Prostate gland (tissue), 2 donors: ENCODE data around the gene KCNK7.

Experiments
- CTCF ChIP-seq, 4 experiments: fragments of 200-600 bp in 2 of 4; fragments of 450-650 bp in 2 of 4; sonication (generic) in 2 of 4; IDR thresholded peaks; 1 replicate in 3 of 4; 2 replicates in 1 of 4; pipeline ENCODE4 v1.5.1; 2016 to 2019; ENCODE audit warnings: antibody characterized with exemption in 4 of 4, mild to moderate bottlenecking in 2 of 4, moderate library complexity in 2 of 4
- POLR2A ChIP-seq: fragments of 450-650 bp; IDR thresholded peaks from one replicate; pipeline ENCODE4 v1.6.1; 2016; ENCODE audit warnings: antibody characterized with exemption, mild to moderate bottlenecking
- POLR2AphosphoS5 ChIP-seq: sonication (generic); formaldehyde crosslinking; IDR thresholded peaks from one replicate; pipeline ENCODE4 v1.6.1; 2017; ENCODE audit warnings: antibody characterized with exemption

DNA sequence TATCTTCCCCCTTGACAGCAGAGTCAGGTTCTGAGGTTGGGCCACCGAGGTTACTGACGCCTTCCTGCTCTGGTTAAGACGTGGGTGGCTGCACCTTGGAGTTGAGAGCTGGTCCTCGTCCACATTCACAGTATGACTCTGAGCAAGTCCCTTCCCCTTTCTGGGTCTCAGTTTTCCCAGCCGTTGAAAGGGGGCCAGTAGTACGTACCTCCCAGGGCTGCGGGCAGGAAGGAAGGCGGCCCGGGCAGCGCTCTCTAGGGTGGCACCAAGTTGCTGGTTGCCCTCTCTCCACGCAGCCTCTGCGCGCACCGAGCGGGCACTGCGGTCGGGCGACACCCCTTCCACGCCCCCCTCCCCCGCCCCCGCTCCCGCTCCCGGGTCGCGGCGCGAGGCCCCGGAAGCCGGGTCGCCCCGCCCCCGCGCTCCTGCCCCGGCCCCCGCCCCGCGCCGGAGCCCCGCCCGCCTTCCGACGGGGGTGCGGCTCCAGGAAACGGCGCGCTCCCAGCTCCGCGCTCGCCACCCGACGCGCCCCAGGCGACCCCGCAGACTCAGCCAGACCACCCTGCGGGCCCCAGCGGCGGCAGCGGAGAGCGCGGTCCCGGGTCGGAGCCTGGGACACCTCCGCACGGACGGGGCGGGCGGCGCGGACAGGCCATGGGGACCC is 19.9 kb downstream of the KCNK7 start, which contains the start of gene EHBP1L1:
- TF ChIP-seq CTCF (IDR thresholded peaks at IDR 0.05): no peak
- TF ChIP-seq POLR2AphosphoS5: no peak
- peak; percentile 47 for TF ChIP-seq POLR2A
